ENCODE data around the gene ARHGEF6. TPM values are rescaled to one million over a fixed set of nuclear protein-coding genes. Genes with fewer than 3 reads are reported as not detected.

The ARHGEF6 gene
- total RNA-seq, 2 experiments from 2014 or later: 50.8 to 64.5 TPM

- DNase-seq (ENCODE audit: low spot score): no peak
- ChIA-PET POLR2A (interaction anchor here (0.6 to 1.9 kb wide), 11 partner anchors 11 to 101 kb away, joined by 3 to 5 read pairs (median 4); partner anchors contain the start of gene RBMX), CTCF (ENCODE audit: unreplicated experiment) (interaction anchor here (1.2 kb wide), 1 partner anchor 13 kb away, joined by 5 read pairs; no protein-coding TSS in a partner anchor)
- Histone ChIP-seq H3K4me1 (ENCODE audit: insufficient read depth, low read length, poor library complexity, severe bottlenecking) (peaks cover 69% of the 10 kb centered on the region), H3K27ac (ENCODE audit: low read depth, low read length, poor library complexity, severe bottlenecking) (peak overlapping the region; percentile 89), H3K4me2 (ENCODE audit: low read length) (peak overlapping the region; percentile 68), H3K36me3 (ENCODE audit: insufficient read depth, low read length) (peaks cover 4% of the 10 kb centered on the region; the same call in 1 of the 2 replicates), H3K9me2 (ENCODE audit: insufficient read depth, low read length) (no peaks in the 10 kb centered on the region), H3K9me3 (ENCODE audit: low read length) (no peaks in the 10 kb centered on the region), H4K20me1 (ENCODE audit: insufficient read depth, low read length) (no peaks in the 10 kb centered on the region), H3K4me3 (ENCODE audit: low read depth, low read length, poor library complexity, severe bottlenecking) (peak overlapping the region; percentile 80), H3K79me2 (ENCODE audit: insufficient read depth, low read depth, low read length) (peaks cover 54% of the 10 kb centered on the region), H2AFZ (ENCODE audit: low read length) (peak overlapping the region; percentile 79; the same call in 1 of the 2 replicates)
- TF ChIP-seq EZH2phosphoT487 (IDR thresholded peaks at IDR 0.05; ENCODE audit: borderline replicate concordance, low read depth, low read length) (no peak), CTCF (conservative IDR thresholded peaks at IDR 0.05; ENCODE audit: low read length) (no peak)
- TSS peak; percentile 86 for BruUV-seq (replicated peaks)
- intact Hi-C loops (cut with micrococcal nuclease; ENCODE audit: unreplicated experiment): loop anchor here (1.0 to 10.0 kb wide), 4 partner anchors 101 to 805 kb away; partner anchors contain the start of genes HTATSF1, MMGT1 and RBMX
Measured at GRCh38 chrX:136780241-136780640, 491 bp downstream of the ARHGEF6 start.

- no TSS peak for BruUV-seq (replicated peaks)
- Histone ChIP-seq H4K20me1 (ENCODE audit: insufficient read depth, low read length) (no peaks in the 10 kb centered on the region), H3K4me1 (ENCODE audit: insufficient read depth, low read length, poor library complexity, severe bottlenecking) (peaks cover 67% of the 10 kb centered on the region), H2AFZ (ENCODE audit: low read length) (no peak overlapping the region), H3K27ac (ENCODE audit: low read depth, low read length, poor library complexity, severe bottlenecking) (peak overlapping the region; percentile 89), H3K36me3 (ENCODE audit: insufficient read depth, low read length) (peaks cover 4% of the 10 kb centered on the region; the same call in 1 of the 2 replicates), H3K79me2 (ENCODE audit: insufficient read depth, low read depth, low read length) (peaks cover 63% of the 10 kb centered on the region), H3K9me3 (ENCODE audit: low read length) (no peaks in the 10 kb centered on the region), H3K4me2 (ENCODE audit: low read length) (peak overlapping the region; percentile 68), H3K9me2 (ENCODE audit: insufficient read depth, low read length) (no peaks in the 10 kb centered on the region), H3K4me3 (ENCODE audit: low read depth, low read length, poor library complexity, severe bottlenecking) (peak overlapping the region; percentile 80)
- DNase-seq (ENCODE audit: low spot score): peak; percentile 59
- POLR2A ChIA-PET: interaction anchor here (0.6 to 1.9 kb wide), 12 partner anchors 10 to 130 kb away, joined by 3 to 5 read pairs (median 3); partner anchors contain the start of gene RBMX
- CTCF ChIA-PET (ENCODE audit: unreplicated experiment): interaction anchor here (1.2 kb wide), 1 partner anchor 12 kb away, joined by 5 read pairs; no protein-coding TSS in a partner anchor
- no peak for TF ChIP-seq EZH2phosphoT487 (IDR thresholded peaks at IDR 0.05; ENCODE audit: borderline replicate concordance, low read depth, low read length)
- intact Hi-C loops (cut with micrococcal nuclease; ENCODE audit: unreplicated experiment): no loop called here
Measured at GRCh38 chrX:136779346-136779781, 1.4 kb downstream of the ARHGEF6 start.

GRCh38 chrX:136778916-136779315 is 1.8 kb downstream of the ARHGEF6 start:
- intact Hi-C loops (cut with micrococcal nuclease; ENCODE audit: unreplicated experiment): no loop called here
- Histone ChIP-seq H3K27ac (ENCODE audit: low read depth, low read length, poor library complexity, severe bottlenecking) (peak overlapping the region; percentile 89), H4K20me1 (ENCODE audit: insufficient read depth, low read length) (no peaks in the 10 kb centered on the region), H3K79me2 (ENCODE audit: insufficient read depth, low read depth, low read length) (peaks cover 67% of the 10 kb centered on the region), H3K4me3 (ENCODE audit: low read depth, low read length, poor library complexity, severe bottlenecking) (peak overlapping the region; percentile 80), H3K36me3 (ENCODE audit: insufficient read depth, low read length) (peaks cover 4% of the 10 kb centered on the region; the same call in 1 of the 2 replicates), H3K9me2 (ENCODE audit: insufficient read depth, low read length) (no peaks in the 10 kb centered on the region), H3K4me1 (ENCODE audit: insufficient read depth, low read length, poor library complexity, severe bottlenecking) (peaks cover 63% of the 10 kb centered on the region), H2AFZ (ENCODE audit: low read length) (no peak overlapping the region), H3K4me2 (ENCODE audit: low read length) (peak overlapping the region; percentile 68), H3K9me3 (ENCODE audit: low read length) (no peaks in the 10 kb centered on the region)
- ChIA-PET CTCF (ENCODE audit: unreplicated experiment) (interaction anchor here (1.2 to 1.5 kb wide), 2 partner anchors 11 kb away, joined by 3 to 5 read pairs; no protein-coding TSS in a partner anchor), POLR2A (interaction anchor here (1.0 to 1.9 kb wide), 6 partner anchors 11 to 131 kb away, joined by 3 to 5 read pairs (median 3); partner anchors contain the start of gene RBMX)
- no peak for TF ChIP-seq CTCF (conservative IDR thresholded peaks at IDR 0.05; ENCODE audit: low read length)
- no peak for TF ChIP-seq EZH2phosphoT487 (IDR thresholded peaks at IDR 0.05; ENCODE audit: borderline replicate concordance, low read depth, low read length)
- BruUV-seq (replicated peaks): no TSS peak
- DNase-seq (ENCODE audit: low spot score): no peak
